Fibroblast of skin of right biceps (primary cell): ENCODE data around the gene SUFU.

Experiments
- DNase-seq: peaks from one replicate; pipeline ENCODE4 v3.0.0-alpha.2; 2013

SUFU gene

DNA sequence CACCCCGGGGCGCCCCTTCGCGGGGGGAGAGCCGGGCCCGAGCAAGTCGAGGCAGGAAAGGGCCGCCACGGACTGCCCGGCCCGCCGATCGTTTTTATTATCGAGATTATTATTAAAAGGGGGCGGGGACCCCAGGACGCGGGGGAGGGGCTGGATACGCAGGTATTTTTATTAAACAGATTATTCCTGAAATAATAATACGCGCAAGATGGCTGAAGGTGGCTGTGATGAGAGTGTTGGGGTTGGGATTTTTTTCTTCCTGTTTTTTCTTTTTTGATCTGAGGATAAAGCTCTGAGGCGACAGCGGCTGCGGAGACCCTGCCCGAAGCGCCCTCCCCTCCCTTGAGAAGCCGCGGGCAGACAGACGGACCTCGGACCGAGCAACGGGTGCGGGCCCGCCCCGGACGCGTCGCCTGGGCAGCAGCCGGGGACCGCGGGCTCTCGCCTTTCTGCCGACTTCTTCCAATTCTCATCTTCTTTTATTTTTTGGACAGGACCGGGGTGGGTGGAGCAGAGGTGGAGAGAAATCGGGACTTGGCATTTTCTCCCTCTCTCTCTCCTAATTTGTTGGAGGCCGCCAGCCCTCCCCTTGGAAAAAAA is 139.1 kb downstream of the SUFU start:
- peak; percentile 35 for DNase-seq

DNA sequence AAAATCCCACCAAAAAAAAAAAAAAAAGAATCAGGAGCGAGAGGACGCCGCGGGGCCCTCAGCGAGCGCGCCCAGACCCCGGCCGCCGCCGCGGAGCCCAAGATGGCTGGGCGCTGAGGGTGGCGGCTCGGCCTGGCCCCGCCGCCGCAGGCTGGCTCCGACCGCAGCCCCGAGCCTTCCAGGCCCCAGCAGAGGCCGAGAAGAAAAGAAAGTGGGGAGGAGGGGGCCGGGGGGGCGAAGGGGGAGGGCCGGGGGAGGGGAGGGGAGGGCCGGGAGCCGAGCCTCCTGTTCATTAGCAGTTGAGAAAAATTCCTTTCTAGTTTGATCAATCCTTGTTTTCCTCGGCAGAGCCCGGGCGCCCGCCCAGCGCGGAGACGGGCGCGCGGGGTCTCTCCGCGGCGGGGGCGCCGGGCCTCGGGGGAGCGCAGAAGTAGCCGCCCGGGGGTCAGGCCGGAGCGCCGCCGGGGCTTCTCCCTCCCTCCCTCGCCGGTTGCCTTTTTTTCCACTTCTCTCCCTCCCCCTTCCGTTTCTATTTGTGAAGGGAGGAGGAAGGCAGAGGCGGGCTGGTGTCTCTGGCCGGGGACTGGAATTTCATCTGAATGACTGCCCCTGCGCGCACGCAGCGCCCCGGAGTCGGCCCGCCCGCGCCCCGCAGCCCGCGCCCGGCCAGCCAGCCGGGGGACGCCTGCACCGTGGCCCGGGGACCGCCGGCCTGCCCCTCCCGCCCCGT is 139.7 kb downstream of the SUFU start:
- peak; percentile 82 for DNase-seq

DNA sequence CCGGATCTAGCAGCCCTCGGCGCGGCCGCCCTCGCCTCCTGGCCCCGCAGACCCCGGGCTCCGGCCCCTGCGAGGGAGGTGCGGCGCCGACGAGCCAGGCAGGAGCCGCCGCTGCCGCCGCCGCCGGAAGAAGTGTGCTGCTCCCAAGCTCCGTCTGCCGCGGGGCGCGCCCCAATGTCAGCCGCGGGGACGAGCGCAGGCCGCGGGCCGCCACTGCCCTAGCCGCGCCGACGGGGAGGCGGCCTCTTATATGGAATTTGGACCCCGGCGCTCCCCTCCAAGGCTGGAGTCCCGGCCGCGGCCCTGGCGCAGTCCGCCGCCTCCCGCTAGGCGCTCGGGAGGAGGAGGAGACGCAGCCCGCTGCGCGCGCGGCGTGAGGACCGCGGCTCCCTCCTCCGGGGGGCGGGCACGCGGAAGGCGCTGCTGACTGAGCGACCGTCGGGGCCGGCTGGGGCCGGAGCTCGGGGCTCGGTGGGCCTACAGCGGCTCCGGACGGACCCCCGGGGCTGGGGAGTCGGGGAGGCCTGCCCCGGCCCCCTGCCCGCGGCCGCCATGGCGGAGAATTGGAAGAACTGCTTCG is 140.4 kb downstream of the SUFU start, which contains the start of gene TRIM8:
TSS of gene TRIM8 (plus strand) at position 414 of the 580 bp plus-strand sequence. CDS start at position 553, 139 bp downstream.
- DNase-seq, result peak; percentile 49

DNA sequence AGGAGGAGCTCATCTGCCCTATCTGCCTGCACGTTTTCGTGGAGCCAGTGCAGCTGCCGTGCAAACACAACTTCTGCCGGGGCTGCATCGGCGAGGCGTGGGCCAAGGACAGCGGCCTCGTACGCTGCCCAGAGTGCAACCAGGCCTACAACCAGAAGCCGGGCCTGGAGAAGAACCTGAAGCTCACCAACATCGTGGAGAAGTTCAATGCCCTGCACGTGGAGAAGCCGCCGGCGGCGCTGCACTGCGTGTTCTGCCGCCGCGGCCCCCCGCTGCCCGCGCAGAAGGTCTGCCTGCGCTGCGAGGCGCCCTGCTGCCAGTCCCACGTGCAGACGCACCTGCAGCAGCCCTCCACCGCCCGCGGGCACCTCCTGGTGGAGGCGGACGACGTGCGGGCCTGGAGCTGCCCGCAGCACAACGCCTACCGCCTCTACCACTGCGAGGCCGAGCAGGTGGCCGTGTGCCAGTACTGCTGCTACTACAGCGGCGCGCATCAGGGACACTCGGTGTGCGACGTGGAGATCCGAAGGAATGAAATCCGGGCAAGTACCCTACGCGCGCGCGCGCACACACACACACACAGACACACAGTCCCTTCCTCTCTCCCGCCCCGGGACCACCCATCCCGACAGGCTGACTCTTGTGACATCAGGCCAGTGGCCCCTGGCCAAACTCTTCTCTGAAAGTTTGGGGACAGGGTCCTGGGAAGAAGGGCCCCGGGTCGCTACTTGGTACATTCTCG is 141.0 kb downstream of the SUFU start:
- peak; percentile 72 for DNase-seq

DNA sequence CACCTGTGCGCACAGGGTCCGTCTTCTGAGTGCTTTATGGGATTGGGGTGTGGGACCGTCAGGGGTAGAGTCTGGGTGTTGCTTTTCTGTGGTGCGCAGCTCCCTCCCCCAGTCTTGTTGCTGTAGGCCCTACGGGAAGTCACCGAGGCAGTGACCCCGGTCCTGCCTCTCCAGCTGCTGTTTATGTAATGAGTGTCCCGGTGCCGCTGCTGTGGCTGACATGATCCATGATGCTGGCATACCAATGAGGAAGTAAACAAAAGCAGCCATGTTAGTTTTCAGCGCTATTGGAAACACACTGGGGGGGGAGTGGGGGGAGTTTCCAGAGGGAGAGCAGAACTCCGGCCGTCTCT is 141.6 kb downstream of the SUFU start:
- DNase-seq, result peak; percentile 64

DNA sequence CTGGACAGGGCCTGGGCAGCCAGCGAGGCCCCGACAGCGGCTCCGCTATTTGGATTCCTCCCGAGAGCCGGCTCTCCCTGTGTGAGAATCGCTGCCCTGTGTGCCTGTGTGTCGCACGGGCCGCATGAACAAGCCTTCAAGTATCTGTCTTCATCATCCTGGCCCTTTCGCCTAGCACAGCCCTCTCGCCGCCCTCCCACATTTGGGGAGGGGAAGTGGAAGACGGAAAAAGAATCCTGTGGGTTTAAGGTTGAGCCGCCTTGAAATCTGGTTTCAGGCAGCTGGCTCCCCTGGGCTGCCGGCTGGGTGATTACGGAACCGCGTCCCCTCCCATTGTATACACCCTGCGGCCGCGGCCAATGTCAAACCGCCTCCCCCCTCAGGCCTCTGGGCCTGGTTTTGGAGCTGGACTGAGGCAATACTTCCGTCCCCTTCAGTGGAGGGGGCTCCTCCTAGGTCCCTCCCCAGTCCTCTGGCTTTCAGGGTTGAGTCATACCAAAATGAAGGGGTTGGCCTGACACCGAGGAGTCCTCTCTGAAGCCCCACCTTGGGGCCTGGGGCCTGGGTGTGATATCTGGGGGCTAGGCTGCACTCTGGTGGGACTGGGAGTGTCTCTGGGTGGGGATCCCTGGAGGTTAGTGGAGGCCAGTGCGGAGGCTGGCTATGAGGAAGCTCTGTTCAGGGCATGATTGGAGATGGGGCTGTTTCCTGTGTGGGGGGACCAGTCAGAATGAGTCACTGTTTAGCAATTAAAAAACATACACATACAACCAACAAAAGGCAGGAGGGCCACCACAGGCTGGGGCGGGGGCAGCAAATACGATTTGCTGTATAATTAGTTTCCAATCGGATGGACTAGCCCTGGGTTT is 142.2 kb downstream of the SUFU start:
- DNase-seq, result peak; percentile 95

DNA sequence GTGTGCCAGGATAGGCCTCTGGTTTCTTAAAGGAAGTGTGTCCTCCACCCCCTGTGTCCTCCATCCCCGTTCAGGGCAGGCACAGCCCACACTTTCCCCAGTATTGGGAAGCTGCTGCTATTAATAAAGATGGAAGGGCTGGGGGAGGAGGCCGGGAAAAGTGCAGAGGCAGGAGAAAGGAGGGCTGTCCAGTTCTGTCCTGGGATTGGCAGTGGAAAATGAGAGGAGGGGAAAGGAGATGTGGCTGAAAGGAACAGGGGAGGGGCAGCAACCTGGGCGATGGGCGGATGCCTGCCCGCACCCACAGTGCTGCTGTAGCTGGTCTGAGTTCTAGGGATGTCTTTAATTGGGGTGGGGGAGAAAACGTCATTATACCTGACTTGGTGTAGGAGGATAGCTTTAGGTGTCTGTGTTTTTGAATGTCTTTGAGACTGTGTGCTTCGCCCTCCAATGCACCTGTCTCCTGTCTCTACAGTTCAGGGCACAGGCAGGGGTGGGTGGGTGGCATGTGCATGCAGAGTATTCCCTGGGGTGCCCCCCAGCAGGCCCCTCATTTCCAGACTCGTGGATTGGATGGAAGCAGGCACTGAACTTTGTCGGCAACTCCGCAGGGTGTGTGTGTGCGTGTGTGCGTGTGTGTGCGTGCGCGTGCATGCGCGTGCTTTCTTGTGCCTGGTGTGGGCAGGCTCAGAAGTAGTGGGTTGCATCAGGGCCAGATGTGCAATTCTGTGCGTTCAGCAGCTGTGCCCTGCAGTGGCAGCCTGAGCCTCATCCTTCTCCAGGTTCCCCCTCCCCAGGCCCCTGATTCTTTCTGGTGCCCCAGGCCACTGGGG is 143.1 kb downstream of the SUFU start:
- DNase-seq, result no peak

DNA sequence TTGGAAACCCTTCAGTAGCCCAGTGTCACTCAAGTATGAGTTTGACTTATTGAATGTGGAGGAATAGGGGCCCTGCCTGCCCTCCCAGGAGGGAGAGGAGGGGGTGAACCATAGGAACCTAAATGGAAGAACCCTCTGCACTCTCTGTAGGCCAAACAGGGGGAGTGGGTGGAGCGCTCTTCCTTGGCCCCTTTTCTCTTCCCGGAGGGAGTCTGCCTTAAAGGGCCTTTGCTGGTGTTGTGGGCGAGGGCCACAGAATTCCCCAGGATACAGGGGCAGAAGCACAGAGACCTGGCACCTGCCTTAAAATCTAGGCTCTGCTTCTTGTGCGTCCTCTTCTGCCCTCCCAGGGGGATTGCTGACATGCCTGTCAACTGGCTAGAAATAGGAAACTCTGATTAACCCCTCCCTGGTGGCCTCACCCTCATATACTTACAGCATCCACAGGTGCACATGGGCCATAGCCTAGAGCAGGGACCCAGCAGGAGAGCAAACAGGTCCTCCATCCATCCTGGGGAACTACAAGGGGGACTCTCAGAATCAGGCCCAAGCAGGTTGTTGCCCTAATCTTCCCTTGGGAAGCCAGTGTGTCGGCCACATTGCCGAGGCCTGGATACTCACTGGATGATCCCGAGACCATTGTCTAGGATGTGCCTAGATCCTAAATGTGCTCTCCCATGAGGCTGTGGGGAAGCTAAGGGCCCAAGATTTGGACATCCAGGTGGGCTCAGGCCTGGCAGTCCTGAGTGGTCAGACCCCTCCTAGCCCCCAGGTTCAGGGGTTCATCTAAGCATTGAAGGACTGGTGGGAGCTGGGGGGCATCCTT is 143.9 kb downstream of the SUFU start:
- DNase-seq, result no peak

DNA sequence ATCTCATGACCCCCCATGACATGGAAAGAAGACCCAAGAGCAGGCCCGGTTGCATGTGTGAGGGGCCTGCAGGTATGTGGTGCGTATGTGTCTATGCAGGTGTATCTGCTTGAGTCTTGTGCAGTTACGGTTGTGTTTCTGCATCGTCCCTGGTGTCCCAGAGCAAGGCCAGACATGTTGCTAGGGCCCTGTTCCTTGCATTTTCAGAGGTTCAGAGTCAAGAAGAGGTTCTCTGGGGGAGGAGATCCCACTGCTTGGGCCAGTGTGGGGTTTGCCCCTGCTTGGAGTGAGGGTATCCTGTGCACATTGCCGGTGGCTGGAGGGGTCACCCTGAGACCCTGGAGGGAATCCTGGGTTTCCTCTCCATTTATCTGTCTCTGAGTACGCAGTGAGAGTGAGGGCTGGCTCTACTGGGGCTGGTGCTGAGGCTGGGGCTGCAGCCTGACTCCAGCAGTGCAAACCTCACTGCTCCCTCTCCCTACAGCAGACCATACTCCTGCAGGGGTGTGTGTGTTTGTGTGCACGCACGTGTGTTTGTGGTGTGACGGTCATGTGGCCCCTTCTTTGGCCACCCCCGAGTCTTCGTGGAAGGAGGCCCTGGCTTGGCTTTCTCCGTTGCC is 144.6 kb downstream of the SUFU start:
- DNase-seq, result no peak

DNA sequence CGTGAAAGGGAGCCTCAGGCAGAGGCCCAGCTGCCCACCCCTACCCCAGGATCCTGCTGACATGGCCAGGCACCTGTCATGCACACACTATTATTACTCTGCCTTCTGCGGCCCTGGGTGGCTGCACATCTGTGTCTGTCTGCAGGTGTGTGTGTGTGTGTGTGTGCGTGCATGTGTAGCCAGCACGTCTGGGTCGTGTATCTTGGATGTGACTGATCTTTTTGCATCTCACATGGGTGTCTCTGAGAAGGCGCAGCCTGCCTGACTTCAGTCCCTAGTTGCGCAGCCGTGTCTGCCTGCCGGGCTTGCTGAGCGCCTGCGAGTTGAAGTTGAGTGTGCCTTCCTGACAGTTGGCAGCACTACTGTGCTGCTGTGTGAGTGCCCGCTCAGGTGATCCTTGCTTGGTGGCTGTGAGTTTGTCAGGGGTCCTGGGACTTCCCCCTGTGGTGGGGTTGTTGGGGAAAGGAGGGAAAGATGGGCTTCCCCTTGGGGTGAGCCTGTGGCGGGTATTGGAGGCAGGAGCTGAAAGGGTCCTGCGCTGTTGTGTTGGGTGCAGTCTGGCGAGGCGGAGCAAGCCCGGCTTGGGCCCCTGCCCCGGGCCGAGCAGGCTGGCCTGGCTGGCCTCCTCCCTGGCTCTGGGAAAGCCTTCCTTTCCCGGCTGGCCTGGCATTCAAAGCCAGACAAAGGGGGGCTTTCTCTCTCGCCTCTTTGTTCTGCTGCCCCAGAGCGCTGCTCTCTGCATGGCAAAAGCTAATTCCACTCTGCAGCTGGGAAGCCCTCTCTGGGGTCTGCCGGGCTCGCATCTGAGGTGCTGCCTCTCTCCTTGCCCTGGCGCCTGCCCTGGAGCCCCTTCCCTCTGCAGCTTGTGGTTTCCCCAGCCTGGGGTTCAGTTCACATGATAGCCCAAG is 145.4 kb downstream of the SUFU start:
- DNase-seq, result no peak

DNA sequence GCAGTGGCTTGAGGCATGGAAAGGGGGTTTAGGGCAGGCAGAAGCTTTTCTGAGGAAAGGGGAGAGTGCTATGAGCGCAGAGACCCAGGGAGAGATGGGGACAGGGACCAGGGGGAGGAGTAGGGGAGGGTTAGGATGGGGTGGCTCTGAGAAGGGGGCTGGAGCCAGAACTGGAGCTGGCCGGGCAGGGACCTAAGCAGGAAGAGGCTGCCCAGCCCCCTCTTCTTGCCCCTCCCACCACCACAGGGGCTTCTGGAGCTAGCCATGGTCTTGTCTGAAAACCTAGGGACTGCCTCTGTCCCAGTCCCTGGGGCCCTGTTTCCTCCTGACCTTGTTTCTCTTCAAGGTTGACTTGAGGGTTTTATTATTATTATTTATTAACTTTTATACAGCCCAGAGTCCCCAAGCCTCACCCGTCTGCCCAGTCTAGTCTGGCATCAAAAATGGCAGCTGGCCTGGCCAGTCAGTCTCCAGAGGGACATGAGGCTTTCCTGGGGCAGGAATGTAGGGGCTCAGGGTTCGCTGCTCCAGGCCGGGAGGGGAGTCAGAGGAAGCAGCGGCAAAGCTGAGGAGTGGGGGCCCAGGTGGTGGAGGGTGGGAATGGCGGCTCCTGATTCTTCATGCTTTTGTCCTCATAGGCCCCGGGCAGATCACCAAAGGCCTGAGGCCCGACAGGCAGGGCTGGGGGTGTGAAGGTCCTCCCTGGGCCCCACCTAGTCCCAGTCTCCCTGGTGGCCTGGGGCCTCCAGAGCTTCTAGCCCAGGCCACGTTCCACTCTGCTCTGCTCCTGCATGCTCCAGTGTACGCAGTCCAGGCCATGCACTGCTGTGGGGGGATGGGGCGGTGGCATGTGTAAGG is 146.3 kb downstream of the SUFU start:
- no peak for DNase-seq

DNA sequence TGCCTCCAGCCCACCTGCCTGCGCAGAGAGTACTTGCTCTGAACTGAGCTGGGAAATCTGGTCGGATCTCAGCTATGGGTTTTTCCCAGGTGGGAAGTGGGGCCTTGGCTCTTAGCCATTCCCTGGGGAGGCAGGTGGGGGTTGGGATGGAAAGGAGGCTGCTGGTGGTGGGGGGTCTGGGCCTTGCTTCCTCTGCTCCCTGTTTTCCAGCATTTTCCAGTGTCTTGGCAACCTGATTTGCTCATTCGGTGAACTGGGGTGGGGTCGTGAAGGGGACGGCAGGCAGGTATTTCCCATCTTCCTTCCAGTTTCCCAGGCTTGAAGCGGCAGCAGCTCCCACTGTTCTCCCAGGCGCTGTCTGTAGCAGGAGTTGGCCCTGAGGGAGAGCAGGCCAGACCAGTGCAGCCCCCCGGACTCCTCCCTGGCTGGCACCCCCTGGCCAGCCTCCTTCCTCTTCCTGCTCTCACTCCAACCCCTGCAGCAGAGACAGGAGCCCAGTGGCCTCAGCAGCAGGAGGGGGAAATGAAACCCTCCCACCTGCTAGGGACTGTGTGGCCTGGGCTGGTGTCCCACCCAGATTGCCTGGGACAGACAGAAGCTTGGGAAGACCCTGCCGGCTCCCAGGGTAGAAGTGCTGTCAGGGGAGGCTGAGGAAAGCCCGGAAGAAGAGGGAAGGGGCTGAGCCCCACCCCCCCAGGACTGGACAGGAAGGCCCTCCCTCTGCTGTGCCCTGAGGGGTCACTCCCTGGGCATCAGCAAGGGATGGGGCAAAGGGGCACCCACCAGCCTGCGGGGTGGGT is 147.1 kb downstream of the SUFU start:
- DNase-seq, result no peak

DNA sequence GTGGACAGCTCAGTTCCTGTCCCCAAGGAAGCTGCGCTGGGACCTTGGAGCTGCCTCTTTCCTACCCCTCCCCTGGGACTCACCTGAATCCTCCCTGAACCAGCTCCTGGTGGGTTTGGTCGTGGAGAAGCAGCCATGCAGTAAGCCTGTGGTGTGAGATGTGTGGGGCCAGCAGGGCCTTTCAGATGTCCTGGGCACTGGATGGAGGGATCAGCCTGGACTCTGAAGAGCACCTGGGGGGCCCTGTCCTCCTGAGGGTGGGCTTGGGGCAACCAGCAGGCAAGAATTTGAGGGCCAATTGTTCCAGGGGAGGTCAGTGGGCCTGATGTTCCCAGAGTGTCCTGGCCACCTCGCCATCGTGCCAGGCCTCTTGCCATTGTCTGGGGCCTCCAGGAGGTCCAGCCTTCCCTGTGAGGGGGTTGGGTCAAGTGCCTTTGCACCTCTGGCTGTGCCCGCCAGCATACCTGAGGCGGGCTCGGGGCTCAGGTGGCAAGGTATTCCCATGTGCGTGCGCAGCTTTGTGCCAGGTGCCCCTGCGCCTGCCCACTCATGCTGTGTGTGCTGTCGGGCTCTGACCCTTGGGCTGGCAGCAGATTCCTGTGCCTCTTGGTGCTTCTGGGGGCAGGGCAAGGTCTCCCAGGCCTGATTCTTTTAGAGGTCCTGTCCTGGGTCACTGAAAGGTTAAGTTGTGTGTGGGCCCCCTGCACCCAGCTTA is 147.8 kb downstream of the SUFU start:
- DNase-seq, result no peak

DNA sequence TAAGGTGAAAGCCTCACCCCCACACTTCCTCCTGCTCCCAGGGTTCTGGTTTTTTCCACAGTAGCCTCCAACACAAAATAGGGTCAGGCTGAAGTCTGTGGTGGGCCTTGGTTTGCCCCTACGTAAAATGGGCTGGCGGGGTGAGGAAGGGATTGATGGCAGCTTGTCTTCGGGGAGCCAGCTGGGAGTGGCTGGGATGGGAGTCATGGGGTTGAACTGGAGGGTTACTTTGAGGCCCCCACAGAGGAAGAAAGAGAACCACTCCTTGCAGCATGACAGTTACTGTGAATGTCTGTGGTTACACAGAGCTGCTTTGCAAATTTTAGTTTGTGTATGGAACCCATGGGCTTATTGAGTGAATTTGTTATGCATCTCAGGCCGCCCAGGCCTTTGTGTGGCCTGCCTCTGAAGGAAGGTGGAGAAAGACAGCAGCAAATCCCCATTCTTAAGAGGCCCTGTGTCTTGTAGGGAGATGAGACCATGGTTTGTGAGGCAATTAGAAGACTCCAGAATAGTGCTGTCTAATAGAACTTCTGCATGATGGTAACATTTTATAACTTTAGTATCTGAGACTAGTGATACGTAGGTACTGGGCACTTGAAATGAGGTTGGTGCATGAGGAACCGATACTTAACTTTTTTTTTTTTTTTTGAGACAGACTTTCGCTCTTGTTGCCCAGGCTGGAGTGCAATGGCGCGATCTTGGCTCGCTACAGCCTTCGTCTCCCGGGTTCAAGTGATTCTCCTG is 148.6 kb downstream of the SUFU start:
- DNase-seq, result no peak

DNA sequence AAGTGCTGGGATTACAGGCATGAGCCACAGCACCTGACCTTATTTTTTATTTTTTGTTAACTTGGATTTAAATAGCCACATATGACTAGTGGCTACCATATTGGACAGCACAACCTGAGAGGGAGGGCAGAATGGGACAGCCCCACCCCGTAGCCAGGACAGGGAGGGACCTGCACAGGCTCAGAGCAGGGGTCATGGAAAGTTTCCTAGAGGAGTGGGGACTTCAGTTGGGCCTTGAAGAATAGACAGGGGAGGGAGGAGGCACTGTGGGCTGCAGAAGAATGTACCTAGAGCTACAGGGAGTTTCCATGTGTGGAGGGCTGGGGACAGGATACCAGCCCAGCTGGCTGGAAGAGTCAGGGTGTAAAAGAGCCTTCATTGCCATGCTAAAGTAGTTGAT is 149.3 kb downstream of the SUFU start:
- no peak for DNase-seq

DNA sequence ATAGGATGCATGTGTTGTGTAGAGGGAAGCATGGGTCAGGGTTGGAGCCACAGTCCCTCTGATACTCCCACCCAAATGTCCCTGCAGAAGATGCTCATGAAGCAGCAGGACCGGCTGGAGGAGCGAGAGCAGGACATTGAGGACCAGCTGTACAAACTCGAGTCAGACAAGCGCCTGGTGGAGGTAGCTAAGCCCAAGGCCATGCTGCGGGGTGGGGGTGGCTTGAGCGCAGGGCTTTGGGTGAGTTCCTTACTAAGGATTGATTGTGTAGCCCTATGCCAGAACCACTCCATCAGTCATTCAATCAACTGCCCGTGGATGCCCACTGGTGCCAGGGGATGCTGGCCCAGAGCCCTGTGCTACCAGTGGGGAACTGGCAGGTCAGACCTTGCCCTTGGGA is 150.8 kb downstream of the SUFU start:
- no peak for DNase-seq
